Stimulated activated naive CD8-positive, alpha-beta T cell treated with anti-CD3 and anti-CD28 coated beads, Interleukin-15, Interleukin-2, amounts not matched to agents 100 U/mL and 50 U/mL, for 24 hours (primary cell): Measurements from ENCODE around the gene EGFR.
"Not testable (repeated sequence)": the region's sequence is repeated elsewhere in the genome, so short reads cannot be mapped to it uniquely, and the experiment has no call there.

ENCODE experiments used
- ATAC-seq: fragments of 150-1000 bp; cut with Tn5 transposase; one replicate; pipeline ENCODE4 v1.10.0; 2021
- DNase-seq: peaks from one replicate; pipeline ENCODE4 v3.0.0; 2021

Gene EGFR

GRCh38 chr7:55147101-55147500, 128.3 kb downstream of the EGFR start:
- DNase-seq (no peak), ATAC-seq (no peak)

GRCh38 chr7:55147736-55148135, 128.9 kb downstream of the EGFR start:
- no peak for DNase-seq
- no peak for ATAC-seq

GRCh38 chr7:55148571-55148970, 129.8 kb downstream of the EGFR start:
- ATAC-seq (no peak), DNase-seq (no peak)

GRCh38 chr7:55149001-55149400, 130.2 kb downstream of the EGFR start:
- ATAC-seq, result no peak
- no peak for DNase-seq

GRCh38 chr7:55150166-55150565, 131.3 kb downstream of the EGFR start:
- ATAC-seq, result no peak
- DNase-seq, result no peak

- no peak for ATAC-seq
- no peak for DNase-seq
Measured at GRCh38 chr7:55150709-55151451, 132.1 kb downstream of the EGFR start.

- no peak for DNase-seq
- no peak for ATAC-seq
Measured at GRCh38 chr7:55152516-55152915, 133.7 kb downstream of the EGFR start.

GRCh38 chr7:55154096-55154495, 135.3 kb downstream of the EGFR start:
- DNase-seq, result no peak
- ATAC-seq, result no peak

GRCh38 chr7:55155351-55156117, 136.7 kb downstream of the EGFR start:
- ATAC-seq (no peak), DNase-seq (no peak)

GRCh38 chr7:55156919-55157763, 138.3 kb downstream of the EGFR start:
- DNase-seq (no peak), ATAC-seq (no peak)

- no peak for DNase-seq
- no peak for ATAC-seq
Measured at GRCh38 chr7:55157764-55158105, 138.9 kb downstream of the EGFR start.

- no peak for DNase-seq
- no peak for ATAC-seq
Measured at GRCh38 chr7:55158541-55159382, 139.9 kb downstream of the EGFR start.

GRCh38 chr7:55160539-55160938, 141.7 kb downstream of the EGFR start:
- no peak for DNase-seq

GRCh38 chr7:55161154-55161687, 142.4 kb downstream of the EGFR start:
- ATAC-seq (no peak), DNase-seq (no peak)

More at GRCh38 chr7:55160539-55160938, 141.7 kb downstream of the EGFR start:
- ATAC-seq, result no peak

- ATAC-seq (no peak), DNase-seq (no peak)
Measured at GRCh38 chr7:55162476-55162875, 143.7 kb downstream of the EGFR start.

- no peak for DNase-seq
- no peak for ATAC-seq
Measured at GRCh38 chr7:55163733-55164132, 144.9 kb downstream of the EGFR start.

GRCh38 chr7:55164527-55164926, 145.7 kb downstream of the EGFR start:
- no peak for ATAC-seq
- no peak for DNase-seq

GRCh38 chr7:55165176-55165861, 146.5 kb downstream of the EGFR start:
- DNase-seq (no peak), ATAC-seq (no peak)

GRCh38 chr7:55167296-55167695, 148.5 kb downstream of the EGFR start:
- DNase-seq, ATAC-seq: not testable (repeated sequence)

GRCh38 chr7:55170335-55171069, 151.7 kb downstream of the EGFR start:
- DNase-seq (no peak), ATAC-seq (no peak)
